B cell (primary cell): Measurements from ENCODE around the gene ODF4. TPM values are rescaled to one million over a fixed set of nuclear protein-coding genes. Genes with fewer than 3 reads are reported as not detected.

Source experiments
- ATAC-seq: fragments of 200-7000 bp; cut with Tn5 transposase; one replicate; pipeline ENCODE4 v1.10.0; 2021; ENCODE audit warnings: low read depth, mild to moderate bottlenecking, moderate number of reproducible peaks, moderate library complexity
- CTCF ChIA-PET: fragments of 350-600 bp; sonication (Branson Sonifier 250); formaldehyde crosslinking; loops from one replicate; lab custom pipeline; 2021; ENCODE audit warnings: antibody characterized with exemption, inconsistent platforms; lab: Charles Lee
- POLR2A ChIA-PET: fragments of 350-600 bp; sonication (Branson Sonifier 250); formaldehyde crosslinking; loops from one replicate; lab custom pipeline; 2021; ENCODE audit warnings: antibody characterized with exemption; lab: Charles Lee
- DNase-seq: peaks from one replicate; pipeline ENCODE4 v3.0.0; 2013
- H2AFZ ChIP-seq: 2 replicates; pipeline ENCODE4 v1.6.1; 2012; ENCODE audit warnings: mild to moderate bottlenecking, low read depth, low read length; ENCODE audit not compliant: insufficient read depth, poor library complexity, severe bottlenecking
- H3K27ac ChIP-seq, 2 donors: 1 replicate in 1 of 2; 2 replicates in 1 of 2; pipeline ENCODE4 v1.5.1; 2012 to 2013; ENCODE audit warnings: low read length in 2 of 2, mild to moderate bottlenecking in 2 of 2, moderate library complexity in 1 of 2
- H3K27me3 ChIP-seq, 4 experiments: fragments of 200-600 bp in 1 of 4; sonication (generic) in 1 of 4; replicated peaks in 1 of 4; 1 replicate in 2 of 4; 2 replicates in 2 of 4; pipeline versions ENCODE4 v1.6.1 to v1.7.0; 2013 to 2016; ENCODE audit warnings: low read length in 3 of 4, mild to moderate bottlenecking in 2 of 4, mixed read lengths in 1 of 4, moderate library complexity in 1 of 4; ENCODE audit not compliant: insufficient read depth in 4 of 4, control insufficient read depth in 3 of 4; ENCODE audit errors: control extremely low read depth in 1 of 4
- H3K36me3 ChIP-seq, 2 experiments: replicated peaks in 1 of 2; 1 replicate in 1 of 2; 2 replicates in 1 of 2; pipeline versions ENCODE4 v1.6.1 to v1.7.1; 2013; ENCODE audit warnings: low read length in 1 of 2; ENCODE audit not compliant: insufficient read depth in 2 of 2, control insufficient read depth in 1 of 2; ENCODE audit errors: control extremely low read depth in 1 of 2, extremely low read depth in 1 of 2
- H3K4me1 ChIP-seq, 2 donors: fragments of 200-600 bp in 1 of 2; sonication (generic) in 1 of 2; 1 replicate in 1 of 2; 2 replicates in 1 of 2; pipeline versions ENCODE4 v1.5.1 to v1.6.1; 2013 to 2017; ENCODE audit warnings: low read length in 2 of 2; ENCODE audit not compliant: control insufficient read depth in 2 of 2, insufficient read depth in 2 of 2
- H3K4me2 ChIP-seq: replicated peaks from 2 replicates; pipeline ENCODE3; 2012; ENCODE audit warnings: mild to moderate bottlenecking, low read depth, low read length; ENCODE audit not compliant: poor library complexity, severe bottlenecking
- H3K4me3 ChIP-seq, 5 experiments: fragments of 200-600 bp in 1 of 5; sonication (generic) in 1 of 5; 1 replicate in 3 of 5; 2 replicates in 2 of 5; pipeline versions ENCODE4 v1.5.1 to v1.7.0; 2011 to 2016; ENCODE audit warnings: low read length in 4 of 5, mild to moderate bottlenecking in 4 of 5, low read depth in 2 of 5, control low read depth in 1 of 5, moderate library complexity in 1 of 5; ENCODE audit not compliant: insufficient read depth in 1 of 5; ENCODE audit errors: control extremely low read depth in 1 of 5, extremely low read depth in 1 of 5
- H3K79me2 ChIP-seq: fragments of 200-600 bp; sonication (generic); one replicate; pipeline ENCODE4 v1.6.0; 2016; ENCODE audit warnings: low read length; ENCODE audit not compliant: control insufficient read depth, insufficient read depth
- H3K9ac ChIP-seq: fragments of 200-600 bp; sonication (generic); 2 replicates; pipeline ENCODE4 v1.6.1; 2017; ENCODE audit warnings: mild to moderate bottlenecking, low read length, moderate library complexity
- H3K9me3 ChIP-seq, 3 donors: one replicate each; pipeline versions ENCODE4 v1.6.1 to v1.7.1; 2013; ENCODE audit warnings: low read length in 2 of 3; ENCODE audit not compliant: control insufficient read depth in 2 of 3, insufficient read depth in 1 of 3; ENCODE audit errors: control extremely low read depth in 1 of 3
- H4K20me1 ChIP-seq: 2 replicates; pipeline ENCODE4 v1.6.0; 2012; ENCODE audit warnings: mild to moderate bottlenecking, low read length; ENCODE audit not compliant: insufficient read depth, control insufficient read depth, poor library complexity, severe bottlenecking
- H3K27ac Mint-ChIP-seq: one replicate; pipeline ENCODE4 v1.8.0; 2021; ENCODE audit warnings: mixed read lengths
- H3K27me3 Mint-ChIP-seq: one replicate; pipeline ENCODE4 v1.8.0; 2021; ENCODE audit warnings: mixed read lengths
- H3K4me1 Mint-ChIP-seq: one replicate; pipeline ENCODE4 v1.8.0; 2021; ENCODE audit warnings: mixed read lengths
- H3K4me3 Mint-ChIP-seq: one replicate; pipeline ENCODE4 v1.8.0; 2021; ENCODE audit warnings: mixed read lengths
- H3K9me3 Mint-ChIP-seq: one replicate; pipeline ENCODE4 v1.8.0; 2022; ENCODE audit warnings: mixed read lengths; ENCODE audit not compliant: insufficient read depth
- CTCF ChIP-seq: fragments of 200-600 bp; IDR thresholded peaks from one replicate; pipeline ENCODE4 v1.8.0; 2022; ENCODE audit warnings: antibody characterized with exemption, mild to moderate bottlenecking
- EZH2 ChIP-seq: IDR thresholded peaks from 2 replicates; pipeline ENCODE4 v1.6.1; 2012; ENCODE audit warnings: borderline replicate concordance, low read depth, mild to moderate bottlenecking, moderate library complexity, low read length; ENCODE audit not compliant: insufficient read depth, poor library complexity, severe bottlenecking
- WGBS: methylation state at CpG from one replicate; pipeline ENCODE4 v1.1.5; 2013; ENCODE audit warnings: missing lambda C conversion rate; ENCODE audit not compliant: insufficient coverage; 5-methylcytosine and 5-hydroxymethylcytosine counted together
- intact Hi-C: fragments of 100-400 bp; cut with micrococcal nuclease; formaldehyde crosslinking; loops from one replicate; pipeline ENCODE4 v1.10.0; 2022
- polyA plus RNA-seq: library from polyadenylated mRNA; depleted of rRNA; stranded (reverse); fragments of >200 nt; gene quantifications from 2 replicates; pipeline ENCODE4 v1.2.3, GENCODE V29; 2012
- total RNA-seq, 2 donors: library from RNA; stranded (reverse); fragments of 120-200 nt in 1 of 2; gene quantifications; 1 replicate in 1 of 2; 2 replicates in 1 of 2; pipeline versions ENCODE4 v1.2.3 to v1.2.4, GENCODE V29; 2013 to 2022

The ODF4 gene
- total and polyA plus RNA-seq, 2 donors (not counting 1 experiment from before 2014, with no cell fraction given) = not detected

DNA sequence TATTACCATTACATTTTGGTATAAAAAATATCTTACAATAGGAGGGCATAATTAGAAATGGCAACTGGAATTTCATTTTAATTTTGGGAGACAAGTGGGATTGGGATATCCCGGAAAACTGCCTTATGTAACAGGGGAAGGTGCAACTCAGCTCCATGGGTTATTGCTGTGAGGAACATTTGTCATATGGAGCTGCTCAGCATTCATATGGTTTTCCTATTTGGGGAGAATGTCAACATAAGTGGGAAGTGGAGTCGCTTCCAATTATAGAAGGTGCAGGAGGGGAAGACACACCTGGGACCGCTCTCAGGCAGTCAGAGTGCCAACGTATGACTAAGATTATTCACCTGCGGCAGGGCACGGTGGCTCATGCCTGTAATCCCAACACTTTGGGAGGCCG lies 10.7 kb downstream of the ODF4 start:
- H4K20me1 ChIP-seq = no peaks in the 10 kb centered on the region
- Mint-ChIP-seq H3K4me1 (no peaks in the 10 kb centered on the region), H3K4me3 (no peak overlapping the region), H3K27ac (no peak overlapping the region), H3K9me3 (no peaks in the 10 kb centered on the region), H3K27me3 (peaks cover 36% of the 10 kb centered on the region)
- intact Hi-C loops = no loop called here
- H3K4me2 ChIP-seq = no peak overlapping the region
- H3K27ac ChIP-seq = no peak overlapping the region
- no peaks in the 10 kb centered on the region for H3K36me3 ChIP-seq
- peaks cover 0 to 5% (median 2%) of the 10 kb centered on the region in 4 experiments for H3K27me3 ChIP-seq
- H2AFZ ChIP-seq = no peak overlapping the region
- no peak overlapping the region for H3K4me3 ChIP-seq
- no peak for ATAC-seq
- CTCF ChIA-PET = no interaction called here
- H3K9ac ChIP-seq = no peak overlapping the region
- 96% methylated on average over 3 of the region's 7 CpGs for WGBS
- no peaks in the 10 kb centered on the region for H3K9me3 ChIP-seq
- TF ChIP-seq CTCF (no peak), EZH2 (no peak)
- no peak for DNase-seq
- no peaks in the 10 kb centered on the region for H3K79me2 ChIP-seq
- no peaks in the 10 kb centered on the region for H3K4me1 ChIP-seq
- POLR2A ChIA-PET = no interaction called here

DNA sequence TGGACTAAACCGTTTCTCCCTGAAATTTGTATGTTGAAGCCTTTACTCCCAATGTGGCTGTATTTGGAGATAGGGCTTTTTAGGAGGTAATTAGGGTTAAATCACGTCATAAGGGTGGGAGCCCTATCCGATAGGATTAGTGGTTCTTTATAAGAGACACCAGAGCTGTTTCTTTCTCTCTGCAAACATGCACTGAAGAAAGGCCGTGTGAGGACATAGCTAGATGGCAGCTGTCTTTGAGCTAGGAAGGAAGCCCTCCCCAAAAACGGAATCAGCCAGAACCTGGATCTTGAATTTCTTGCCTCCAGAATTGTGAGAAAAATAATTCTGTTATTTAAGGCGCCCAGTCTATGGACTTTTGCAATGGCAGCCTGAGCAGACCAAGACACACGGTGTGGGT lies 14.1 kb downstream of the ODF4 start:
- Mint-ChIP-seq H3K4me1 (no peaks in the 10 kb centered on the region), H3K4me3 (no peak overlapping the region), H3K27ac (no peak overlapping the region), H3K27me3 (peaks cover 18% of the 10 kb centered on the region), H3K9me3 (no peaks in the 10 kb centered on the region)
- no peaks in the 10 kb centered on the region for H3K27me3 ChIP-seq
- no peaks in the 10 kb centered on the region for H3K4me1 ChIP-seq
- no peak for TF ChIP-seq CTCF
- TF ChIP-seq EZH2 = no peak
- POLR2A ChIA-PET = no interaction called here
- intact Hi-C loops = no loop called here
- ATAC-seq = no peak
- WGBS = 90% methylated on average over 4 of the region's 7 CpGs
- no peak overlapping the region for H3K4me2 ChIP-seq
- no peak overlapping the region for H2AFZ ChIP-seq
- no peaks in the 10 kb centered on the region for H3K36me3 ChIP-seq
- H4K20me1 ChIP-seq = no peaks in the 10 kb centered on the region
- CTCF ChIA-PET = no interaction called here
- H3K27ac ChIP-seq = no peak overlapping the region
- H3K9ac ChIP-seq = no peak overlapping the region
- H3K9me3 ChIP-seq = no peaks in the 10 kb centered on the region
- no peaks in the 10 kb centered on the region for H3K79me2 ChIP-seq
- DNase-seq = no peak
- H3K4me3 ChIP-seq = no peak overlapping the region
